Measurements from ENCODE around the gene IL32. TPM values are rescaled to one million over a fixed set of nuclear protein-coding genes. Genes with fewer than 3 reads are reported as not detected.

The IL32 gene
- 79.1 TPM for total RNA-seq
- long read RNA-seq, transcript IL32-206 (7 exons, 920 nt) = minor isoform, 5 of 62 reads
- long read RNA-seq, transcript IL32-202 (7 exons, 1,105 nt) = major isoform, 11 of 62 reads
- long read RNA-seq, transcript IL32-201 (6 exons, 1,056 nt) = minor isoform, 5 of 62 reads
- long read RNA-seq, transcript IL32-211 (7 exons, 1,272 nt) = minor isoform, 7 of 62 reads
- long read RNA-seq, partial matches to known transcripts = 1 of 62 reads
- long read RNA-seq, other reads (novel, unspliced or antisense) = 20 of 62 reads

GRCh38 chr16:3065069-3065741 is at the start of gene IL32:
Gene IL32 (plus strand): TSS chr16:3065640. CDS start chr16:3065812, 172 bp downstream.
- Histone ChIP-seq H3K4me1 (peaks cover 27% of the 10 kb centered on the region), H3K4me3 (peak within 1 kb of the TSS; percentile 59), H3K9me3 (no peaks in the 10 kb centered on the region), H3K27me3 (ENCODE audit: low read depth) (no peaks in the 10 kb centered on the region), H3K27ac (peak within 1 kb of the TSS; percentile 80), H3K36me3 (peaks cover 4% of the 10 kb centered on the region)
- ATAC-seq (peak; percentile 78 to 89), DNase-seq (no peak)
- intact Hi-C loops (cut with DNase I) = no loop called here
- TF ChIP-seq CTCF (IDR thresholded peaks at IDR 0.05) = no peak

DNA sequence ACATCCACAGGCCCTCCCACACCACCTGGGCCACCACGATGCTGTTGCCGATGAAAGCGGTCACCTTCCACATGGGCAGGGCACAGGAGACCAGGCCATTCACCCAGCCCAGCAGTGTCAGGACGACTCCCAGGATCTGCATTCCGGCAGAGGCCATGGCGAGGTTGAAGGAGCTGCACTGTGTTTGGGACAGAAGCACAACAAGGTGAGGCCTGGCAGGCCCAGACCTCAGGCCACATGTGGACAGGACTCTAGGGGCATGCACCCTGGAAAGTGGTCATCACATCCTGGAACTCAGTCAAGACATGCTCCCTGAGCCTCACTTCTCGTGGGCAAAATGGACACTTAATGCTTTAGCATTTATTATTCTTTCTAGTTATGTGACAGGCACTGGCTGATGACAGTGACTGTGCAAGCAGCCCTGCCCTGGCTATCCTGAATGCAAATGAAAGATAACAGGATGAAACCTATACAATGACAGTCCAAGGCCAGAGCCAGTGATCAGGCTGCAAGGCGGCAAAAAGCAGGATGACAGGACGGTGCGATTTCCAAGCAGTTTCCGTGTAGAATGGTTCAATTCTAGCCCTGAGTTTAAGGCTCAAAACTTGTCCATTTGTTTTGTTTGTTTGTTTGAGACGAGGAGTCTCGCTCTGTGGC is 49.4 kb upstream of the IL32 start:
- no peak for DNase-seq
- Histone ChIP-seq H3K4me3 (no peak overlapping the region), H3K27me3 (ENCODE audit: low read depth) (peaks cover 48% of the 10 kb centered on the region), H3K4me1 (peaks cover 27% of the 10 kb centered on the region), H3K9me3 (no peaks in the 10 kb centered on the region), H3K27ac (no peak overlapping the region), H3K36me3 (no peaks in the 10 kb centered on the region)
- TF ChIP-seq CTCF (IDR thresholded peaks at IDR 0.05) = no peak
- intact Hi-C loops (cut with DNase I) = no loop called here
- no peak for ATAC-seq

GRCh38 chr16:3017344-3017743 is 48.1 kb upstream of the IL32 start:
- DNase-seq = no peak
- H3K4me1 ChIP-seq = peaks cover 40% of the 10 kb centered on the region
- no peaks in the 10 kb centered on the region for H3K36me3 ChIP-seq
- no peak overlapping the region for H3K4me3 ChIP-seq
- H3K27me3 ChIP-seq (ENCODE audit: low read depth) = peaks cover 38% of the 10 kb centered on the region
- intact Hi-C loops (cut with DNase I) = no loop called here
- no peak overlapping the region for H3K27ac ChIP-seq
- no peak for TF ChIP-seq CTCF (IDR thresholded peaks at IDR 0.05)
- no peak for ATAC-seq
- no peaks in the 10 kb centered on the region for H3K9me3 ChIP-seq

DNA sequence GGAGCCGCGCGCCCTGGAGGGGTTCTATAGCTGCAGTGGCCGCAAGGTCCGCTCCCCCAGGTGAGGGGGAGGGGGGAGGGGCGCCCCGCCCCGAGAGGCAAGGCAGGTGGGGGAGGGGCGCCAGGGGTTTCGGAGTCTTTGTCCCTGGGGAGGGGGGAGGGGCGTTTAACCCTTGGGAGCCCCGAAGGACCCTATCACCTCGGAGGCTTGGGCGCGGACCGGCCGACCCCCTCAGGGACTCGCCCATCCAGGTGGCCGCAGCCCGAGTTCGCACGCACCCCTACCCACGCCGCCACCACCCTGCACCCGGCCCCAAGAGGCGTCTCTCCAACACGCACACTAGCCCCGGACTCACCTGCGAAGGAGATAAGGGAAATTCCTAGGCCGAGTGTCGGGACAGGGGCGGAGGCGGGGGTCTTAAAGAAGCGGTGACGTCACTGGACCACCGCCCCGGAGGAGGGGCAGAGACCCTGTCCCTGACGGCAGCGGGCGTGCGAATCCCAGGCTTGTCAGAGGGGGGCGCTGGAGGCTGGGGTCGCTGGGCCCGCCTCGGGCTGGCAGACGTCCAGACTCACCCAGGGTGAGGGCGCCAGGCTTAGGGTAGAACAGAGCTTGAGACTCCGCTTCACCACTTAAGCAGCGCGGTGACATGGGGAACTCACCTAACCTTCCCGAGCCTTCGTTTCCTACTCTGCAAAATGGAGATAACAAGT is 47.5 kb upstream of the IL32 start, which contains the start of gene CLDN6:
CLDN6 (minus strand) TSS at position 390 of the 713 bp plus-strand sequence. CDS start 2,162 bp downstream, outside the sequence.
- Histone ChIP-seq H3K27me3 (ENCODE audit: low read depth) (peaks cover 32% of the 10 kb centered on the region), H3K27ac (no peak within 1 kb of the TSS), H3K36me3 (no peaks in the 10 kb centered on the region), H3K9me3 (no peaks in the 10 kb centered on the region), H3K4me3 (no peak within 1 kb of the TSS), H3K4me1 (peaks cover 47% of the 10 kb centered on the region)
- ATAC-seq (no peak), DNase-seq (no peak)
- intact Hi-C loops (cut with DNase I) = no loop called here
- peak; percentile 13 for TF ChIP-seq CTCF (IDR thresholded peaks at IDR 0.05)

- no peak overlapping the region for H3K27ac ChIP-seq
- H3K36me3 ChIP-seq = no peaks in the 10 kb centered on the region
- peak overlapping the region; percentile 77 for H3K4me3 ChIP-seq
- H3K9me3 ChIP-seq = no peaks in the 10 kb centered on the region
- H3K27me3 ChIP-seq (ENCODE audit: low read depth) = peaks cover 18% of the 10 kb centered on the region
- intact Hi-C loops (cut with DNase I) = no loop called here
- H3K4me1 ChIP-seq = peaks cover 59% of the 10 kb centered on the region
- ATAC-seq (no peak), DNase-seq (no peak)
- no peak for TF ChIP-seq CTCF (IDR thresholded peaks at IDR 0.05)
These were observed 45.7 kb upstream of the IL32 start for GRCh38 chr16:3019594-3020246.

All from lower lobe of right lung (tissue), 2 donors.